ENCODE results near the gene HDAC4.

GRCh38 chr2:239405071-239405470 lies 4.3 kb upstream of the HDAC4 start:
- no peak for TF ChIP-seq CTCF (IDR thresholded peaks at IDR 0.05)
- no peak for TF ChIP-seq EZH2 (IDR thresholded peaks at IDR 0.05; ENCODE audit: borderline replicate concordance, insufficient read depth, low read depth, low read length, poor library complexity, severe bottlenecking)
